Right atrium auricular region (tissue), 2 donors: Measurements from ENCODE around the gene XPR1. TPM values are rescaled to one million over a fixed set of nuclear protein-coding genes. Genes with fewer than 3 reads are reported as not detected.

Experiments used
- DNase-seq: peaks from one replicate; pipeline ENCODE4 v3.0.0-alpha.2; 2019; ENCODE audit warnings: low spot score
- H3K27ac ChIP-seq, 2 donors: fragments of 200-600 bp; sonication (generic); 1 replicate in 1 of 2; 2 replicates in 1 of 2; pipeline ENCODE4 v1.5.1; 2016 to 2019
- H3K27me3 ChIP-seq, 2 donors: fragments of 200-600 bp; sonication (generic); one replicate each; pipeline versions ENCODE4 v1.5.1 to v1.6.0; 2017 to 2019
- H3K36me3 ChIP-seq: fragments of 200-600 bp; sonication (generic); one replicate; pipeline ENCODE4 v1.5.1; 2016
- H3K4me1 ChIP-seq, 2 donors: fragments of 200-600 bp; sonication (generic); one replicate each; pipeline versions ENCODE4 v1.5.1 to v1.6.0; 2017 to 2019
- H3K4me3 ChIP-seq, 2 donors: fragments of 200-600 bp; sonication (generic); 1 replicate in 1 of 2; 2 replicates in 1 of 2; pipeline ENCODE4 v1.5.1; 2017 to 2019; ENCODE audit warnings: mild to moderate bottlenecking in 1 of 2, moderate library complexity in 1 of 2
- H3K9me3 ChIP-seq, 2 donors: fragments of 200-600 bp; sonication (generic); one replicate each; pipeline ENCODE4 v1.5.1; 2019
- total RNA-seq, 2 donors: library from RNA; depleted of rRNA; stranded (reverse); fragments of >200 nt; gene quantifications; one replicate each; pipeline ENCODE4 v1.1.0, GENCODE V29; 2016
- TF ChIP-seq, protein P1 (sequence below), 2 donors: fragments of 200-600 bp; sonication (generic); IDR thresholded peaks; one replicate each; pipeline ENCODE4 v1.5.1; 2019; ENCODE audit warnings: antibody characterized with exemption in 2 of 2

Gene XPR1
- total RNA-seq, 2 donors from 2014 or later = 30.0 to 53.0 TPM

DNA sequence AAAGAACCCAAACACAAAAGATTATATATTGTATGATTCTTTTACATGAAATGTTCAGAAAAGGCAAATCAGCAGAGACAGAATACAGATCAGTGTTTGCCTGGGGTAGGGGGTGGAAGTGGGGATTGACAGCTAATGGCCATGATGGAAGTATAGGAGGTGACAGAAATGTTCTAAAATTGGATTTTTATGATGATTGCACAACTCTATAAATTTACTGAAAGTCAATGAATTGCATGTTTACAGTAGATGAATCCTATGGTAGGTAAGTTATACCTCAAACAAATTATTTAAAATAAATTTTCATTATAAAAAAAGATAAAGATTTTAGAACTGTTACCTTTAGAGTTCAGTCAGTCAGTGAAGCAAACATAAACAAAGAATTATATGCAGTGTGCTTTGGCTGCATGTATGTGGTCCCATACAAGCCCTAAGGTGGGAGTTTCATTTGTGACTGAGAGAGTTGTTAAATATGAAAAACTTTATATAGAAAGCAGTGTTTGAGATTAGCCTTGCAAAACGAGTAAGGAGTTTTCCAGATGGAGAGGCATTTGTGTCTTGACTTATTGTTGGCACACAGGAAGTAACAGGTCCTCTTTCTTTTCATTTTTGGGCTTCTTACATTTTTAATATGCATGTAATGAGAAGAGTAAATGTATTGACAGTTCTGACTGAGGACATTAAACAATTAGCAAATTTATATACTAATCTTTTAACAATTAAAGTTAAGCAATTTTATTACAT is 165.2 kb downstream of the XPR1 start:
- Histone ChIP-seq H3K4me1 (no peaks in the 10 kb centered on the region), H3K27ac (no peak overlapping the region), H3K36me3 (no peaks in the 10 kb centered on the region), H3K4me3 (no peak overlapping the region), H3K9me3 (no peaks in the 10 kb centered on the region), H3K27me3 (no peaks in the 10 kb centered on the region)
- TF ChIP-seq, protein P1, sequence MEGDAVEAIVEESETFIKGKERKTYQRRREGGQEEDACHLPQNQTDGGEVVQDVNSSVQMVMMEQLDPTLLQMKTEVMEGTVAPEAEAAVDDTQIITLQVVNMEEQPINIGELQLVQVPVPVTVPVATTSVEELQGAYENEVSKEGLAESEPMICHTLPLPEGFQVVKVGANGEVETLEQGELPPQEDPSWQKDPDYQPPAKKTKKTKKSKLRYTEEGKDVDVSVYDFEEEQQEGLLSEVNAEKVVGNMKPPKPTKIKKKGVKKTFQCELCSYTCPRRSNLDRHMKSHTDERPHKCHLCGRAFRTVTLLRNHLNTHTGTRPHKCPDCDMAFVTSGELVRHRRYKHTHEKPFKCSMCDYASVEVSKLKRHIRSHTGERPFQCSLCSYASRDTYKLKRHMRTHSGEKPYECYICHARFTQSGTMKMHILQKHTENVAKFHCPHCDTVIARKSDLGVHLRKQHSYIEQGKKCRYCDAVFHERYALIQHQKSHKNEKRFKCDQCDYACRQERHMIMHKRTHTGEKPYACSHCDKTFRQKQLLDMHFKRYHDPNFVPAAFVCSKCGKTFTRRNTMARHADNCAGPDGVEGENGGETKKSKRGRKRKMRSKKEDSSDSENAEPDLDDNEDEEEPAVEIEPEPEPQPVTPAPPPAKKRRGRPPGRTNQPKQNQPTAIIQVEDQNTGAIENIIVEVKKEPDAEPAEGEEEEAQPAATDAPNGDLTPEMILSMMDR (IDR thresholded peaks at IDR 0.05) = no peak
- DNase-seq = no peak

DNA sequence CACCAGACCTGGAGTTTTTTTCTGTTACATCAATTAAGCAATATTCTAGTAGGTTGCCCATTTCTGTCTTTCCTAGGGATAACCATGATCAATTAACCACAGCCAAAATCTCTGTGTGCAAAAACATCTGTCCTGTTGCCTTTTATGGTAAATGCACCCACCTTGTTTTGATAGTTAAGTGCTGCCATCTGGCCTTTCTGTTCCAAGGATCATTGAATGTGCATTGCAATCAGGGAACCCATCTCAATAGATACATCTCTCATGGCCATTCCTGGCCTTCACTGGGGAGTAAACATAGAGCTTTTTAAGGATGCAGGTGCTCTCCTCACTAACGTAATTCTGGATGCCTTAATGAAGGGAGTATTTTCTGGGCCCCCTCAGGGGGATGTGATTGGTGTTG is 169.1 kb downstream of the XPR1 start:
- H3K27me3 ChIP-seq = no peaks in the 10 kb centered on the region
- H3K27ac ChIP-seq = no peak overlapping the region
- no peak overlapping the region for H3K4me3 ChIP-seq
- H3K9me3 ChIP-seq = no peaks in the 10 kb centered on the region
- TF ChIP-seq, protein P1 (IDR thresholded peaks at IDR 0.05) = no peak
- no peaks in the 10 kb centered on the region for H3K4me1 ChIP-seq
- DNase-seq = no peak
- H3K36me3 ChIP-seq = peaks cover under 1% of the 10 kb centered on the region

DNA sequence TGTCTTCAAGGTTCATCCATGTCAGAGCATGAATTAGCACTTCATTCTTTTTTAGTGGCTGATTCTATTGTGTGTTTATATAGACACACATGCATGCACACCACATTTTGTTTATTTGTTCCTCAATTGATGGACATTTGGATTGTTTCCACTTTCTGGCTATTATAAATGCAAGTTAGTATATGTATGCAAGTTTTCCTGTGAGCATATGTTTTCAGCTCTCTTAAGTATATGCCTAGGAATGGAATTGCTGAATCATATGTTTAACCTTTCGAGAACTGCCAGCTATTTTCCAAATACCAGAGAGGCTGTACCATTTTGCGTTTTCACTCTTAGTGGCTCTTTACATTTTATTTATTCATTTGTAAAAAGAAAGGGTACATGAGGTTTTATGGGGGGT is 171.0 kb downstream of the XPR1 start:
- no peak for DNase-seq
- Histone ChIP-seq H3K4me3 (no peak overlapping the region), H3K36me3 (peaks cover 14% of the 10 kb centered on the region), H3K4me1 (no peaks in the 10 kb centered on the region), H3K9me3 (no peaks in the 10 kb centered on the region), H3K27me3 (no peaks in the 10 kb centered on the region), H3K27ac (no peak overlapping the region)
- TF ChIP-seq, protein P1 (IDR thresholded peaks at IDR 0.05) = no peak

DNA sequence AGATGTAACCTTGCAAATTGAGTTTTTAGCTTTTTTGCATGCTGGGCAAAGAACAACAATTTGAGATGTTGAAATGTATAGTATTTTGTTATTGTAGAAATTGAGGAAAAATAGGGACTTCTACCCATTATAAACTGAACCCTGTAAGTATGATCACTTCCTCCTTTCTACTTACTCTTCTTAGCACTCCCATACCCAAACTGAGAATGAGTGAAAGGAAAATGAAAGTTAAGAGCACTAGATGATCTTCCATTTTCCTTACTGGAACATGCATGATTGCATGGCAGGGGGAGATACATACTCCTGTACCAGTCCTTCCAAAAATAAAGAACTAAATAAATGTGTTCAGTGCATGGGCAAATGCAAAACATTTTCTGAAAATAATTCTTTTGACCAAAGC is 173.5 kb downstream of the XPR1 start:
- TF ChIP-seq, protein P1 (IDR thresholded peaks at IDR 0.05) = no peak
- Histone ChIP-seq H3K27me3 (no peaks in the 10 kb centered on the region), H3K36me3 (peaks cover 22% of the 10 kb centered on the region), H3K27ac (no peak overlapping the region), H3K4me3 (no peak overlapping the region), H3K9me3 (no peaks in the 10 kb centered on the region), H3K4me1 (no peaks in the 10 kb centered on the region)
- DNase-seq = no peak

DNA sequence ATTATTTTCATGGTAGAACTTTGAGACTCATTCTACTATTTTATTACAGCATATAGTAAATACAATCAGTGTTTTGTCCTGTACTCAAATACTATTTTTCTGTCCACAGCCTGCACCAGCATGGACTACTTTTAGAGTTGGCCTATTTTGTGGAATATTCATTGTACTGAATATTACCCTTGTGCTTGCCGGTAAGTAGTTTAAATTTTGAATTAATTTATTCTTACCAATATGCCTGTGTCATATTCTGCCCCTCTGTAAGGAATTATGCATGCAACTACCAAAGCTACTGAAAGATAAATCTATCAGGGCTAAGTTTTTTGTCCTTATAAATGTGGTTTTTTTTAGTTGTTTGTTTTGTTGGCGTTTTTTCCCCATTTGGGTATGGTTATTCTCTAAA is 179.5 kb downstream of the XPR1 start:
- peaks cover 28% of the 10 kb centered on the region for H3K36me3 ChIP-seq

More for the DNA sequence above, 179.5 kb downstream of the XPR1 start:
- Histone ChIP-seq H3K4me3 (no peak overlapping the region), H3K4me1 (no peaks in the 10 kb centered on the region), H3K27ac (no peak overlapping the region), H3K27me3 (no peaks in the 10 kb centered on the region), H3K9me3 (no peaks in the 10 kb centered on the region)
- no peak for DNase-seq
- TF ChIP-seq, protein P1 (IDR thresholded peaks at IDR 0.05) = no peak
